ENCODE data around the gene SPATA24. TPM values are rescaled to one million over a fixed set of nuclear protein-coding genes. Genes with fewer than 3 reads are reported as not detected.

The SPATA24 gene
- total RNA-seq, 1 experiment from 2014 or later, result 9.8 TPM

DNA sequence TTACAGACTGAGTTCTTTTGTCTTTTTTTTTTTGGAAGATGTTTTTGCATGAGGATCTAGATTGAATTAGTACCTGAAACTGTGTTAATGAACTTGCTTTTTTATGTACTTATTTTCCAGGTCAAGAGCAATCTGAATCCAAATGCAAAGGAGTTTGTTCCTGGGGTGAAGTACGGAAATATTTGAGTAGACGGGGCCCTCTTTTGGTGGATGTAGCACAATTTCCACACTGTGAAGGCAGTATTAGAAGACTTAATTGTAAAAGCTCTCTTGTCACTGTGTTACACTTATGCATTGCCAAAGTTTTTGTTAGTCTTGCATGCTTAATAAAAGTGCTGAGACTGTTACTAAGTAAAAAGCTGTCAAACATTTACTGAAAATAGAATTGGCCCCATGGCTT is 35.3 kb downstream of the SPATA24 start:
- no peak overlapping the region for H3K27ac Mint-ChIP-seq (ENCODE audit: low read depth, unreplicated experiment)
- BruUV-seq (replicated peaks), result no TSS peak
- TF ChIP-seq, protein P1, sequence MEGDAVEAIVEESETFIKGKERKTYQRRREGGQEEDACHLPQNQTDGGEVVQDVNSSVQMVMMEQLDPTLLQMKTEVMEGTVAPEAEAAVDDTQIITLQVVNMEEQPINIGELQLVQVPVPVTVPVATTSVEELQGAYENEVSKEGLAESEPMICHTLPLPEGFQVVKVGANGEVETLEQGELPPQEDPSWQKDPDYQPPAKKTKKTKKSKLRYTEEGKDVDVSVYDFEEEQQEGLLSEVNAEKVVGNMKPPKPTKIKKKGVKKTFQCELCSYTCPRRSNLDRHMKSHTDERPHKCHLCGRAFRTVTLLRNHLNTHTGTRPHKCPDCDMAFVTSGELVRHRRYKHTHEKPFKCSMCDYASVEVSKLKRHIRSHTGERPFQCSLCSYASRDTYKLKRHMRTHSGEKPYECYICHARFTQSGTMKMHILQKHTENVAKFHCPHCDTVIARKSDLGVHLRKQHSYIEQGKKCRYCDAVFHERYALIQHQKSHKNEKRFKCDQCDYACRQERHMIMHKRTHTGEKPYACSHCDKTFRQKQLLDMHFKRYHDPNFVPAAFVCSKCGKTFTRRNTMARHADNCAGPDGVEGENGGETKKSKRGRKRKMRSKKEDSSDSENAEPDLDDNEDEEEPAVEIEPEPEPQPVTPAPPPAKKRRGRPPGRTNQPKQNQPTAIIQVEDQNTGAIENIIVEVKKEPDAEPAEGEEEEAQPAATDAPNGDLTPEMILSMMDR (IDR thresholded peaks at IDR 0.05; ENCODE audit: unreplicated experiment), result no peak

DNA sequence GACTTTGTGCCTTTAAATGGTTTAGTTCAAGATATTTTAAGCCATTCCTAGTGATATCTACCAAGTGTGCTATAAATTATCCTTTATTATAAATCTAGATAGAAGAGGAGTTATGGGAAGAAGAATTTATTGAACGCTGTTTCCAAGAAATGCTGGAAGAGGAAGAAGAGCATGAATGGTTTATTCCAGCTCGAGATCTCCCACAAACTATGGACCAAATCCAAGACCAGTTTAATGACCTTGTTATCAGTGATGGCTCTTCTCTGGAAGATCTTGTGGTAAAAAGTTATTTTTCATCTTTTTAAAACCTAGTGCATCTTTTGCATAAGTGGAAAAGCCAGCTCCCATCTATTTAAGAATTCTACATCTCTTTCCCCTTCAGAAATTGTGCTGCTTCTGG is 39.4 kb downstream of the SPATA24 start:
- ChIA-PET CTCF (no interaction called here), POLR2A (interaction anchor here (0.7 to 1.3 kb wide), 2 partner anchors 9 to 19 kb away, joined by 3 to 5 read pairs; no protein-coding TSS in a partner anchor)
- Mint-ChIP-seq H3K27me3 (ENCODE audit: insufficient read depth, unreplicated experiment) (no peaks in the 10 kb centered on the region), H3K4me3 (ENCODE audit: unreplicated experiment) (no peak overlapping the region), H3K4me1 (ENCODE audit: insufficient read depth, unreplicated experiment) (peaks cover 6% of the 10 kb centered on the region), H3K9me3 (ENCODE audit: unreplicated experiment) (no peaks in the 10 kb centered on the region), H3K36me3 (ENCODE audit: insufficient read depth, unreplicated experiment) (peaks cover 86% of the 10 kb centered on the region), H3K27ac (ENCODE audit: low read depth, unreplicated experiment) (no peak overlapping the region)
- no peak for DNase-seq (ENCODE audit: unreplicated experiment)
- no TSS peak for BruUV-seq (replicated peaks)
- TF ChIP-seq, protein P1 (IDR thresholded peaks at IDR 0.05; ENCODE audit: unreplicated experiment), result no peak
- intact Hi-C loops (cut with micrococcal nuclease), result no loop called here

More for the DNA sequence above, 35.3 kb downstream of the SPATA24 start:
- no peaks in the 10 kb centered on the region for H3K9me3 Mint-ChIP-seq (ENCODE audit: unreplicated experiment)
- CTCF ChIA-PET, result interaction anchor here (0.6 to 1.7 kb wide), 5 partner anchors 12 to 54 kb away, joined by 3 read pairs; no protein-coding TSS in a partner anchor
- intact Hi-C loops (cut with micrococcal nuclease), result no loop called here
- H3K36me3 Mint-ChIP-seq (ENCODE audit: insufficient read depth, unreplicated experiment), result peaks cover 92% of the 10 kb centered on the region
- peaks cover 5% of the 10 kb centered on the region for H3K4me1 Mint-ChIP-seq (ENCODE audit: insufficient read depth, unreplicated experiment)
- POLR2A ChIA-PET, result interaction anchor here (0.5 to 1.0 kb wide), 5 partner anchors 9 to 79 kb away, joined by 3 to 4 read pairs (median 3); partner anchors contain the start of gene PAIP2
- no peaks in the 10 kb centered on the region for H3K27me3 Mint-ChIP-seq (ENCODE audit: insufficient read depth, unreplicated experiment)
- no peak for DNase-seq (ENCODE audit: unreplicated experiment)
- no peak overlapping the region for H3K4me3 Mint-ChIP-seq (ENCODE audit: unreplicated experiment)

DNA sequence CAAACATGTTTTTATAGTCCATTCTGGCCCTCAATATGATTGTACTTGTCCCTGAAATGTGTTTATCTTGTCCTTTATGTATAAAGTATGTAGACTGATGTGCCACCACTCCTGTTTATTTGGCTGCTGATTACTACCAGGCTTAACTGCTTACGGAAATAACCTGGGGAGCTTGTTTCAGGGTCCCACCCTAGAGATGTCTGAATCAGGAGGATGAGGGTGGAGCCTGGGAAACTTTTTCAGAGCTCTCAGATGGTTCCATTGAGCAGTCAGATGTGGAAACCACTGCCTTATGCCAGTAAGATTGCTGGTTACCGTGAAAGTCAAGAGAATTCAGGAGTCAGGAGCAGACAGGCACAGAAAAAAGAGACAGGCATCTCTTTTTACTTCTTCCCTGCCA is 40.0 kb downstream of the SPATA24 start:
- no peak overlapping the region for H3K27ac Mint-ChIP-seq (ENCODE audit: low read depth, unreplicated experiment)

DNA sequence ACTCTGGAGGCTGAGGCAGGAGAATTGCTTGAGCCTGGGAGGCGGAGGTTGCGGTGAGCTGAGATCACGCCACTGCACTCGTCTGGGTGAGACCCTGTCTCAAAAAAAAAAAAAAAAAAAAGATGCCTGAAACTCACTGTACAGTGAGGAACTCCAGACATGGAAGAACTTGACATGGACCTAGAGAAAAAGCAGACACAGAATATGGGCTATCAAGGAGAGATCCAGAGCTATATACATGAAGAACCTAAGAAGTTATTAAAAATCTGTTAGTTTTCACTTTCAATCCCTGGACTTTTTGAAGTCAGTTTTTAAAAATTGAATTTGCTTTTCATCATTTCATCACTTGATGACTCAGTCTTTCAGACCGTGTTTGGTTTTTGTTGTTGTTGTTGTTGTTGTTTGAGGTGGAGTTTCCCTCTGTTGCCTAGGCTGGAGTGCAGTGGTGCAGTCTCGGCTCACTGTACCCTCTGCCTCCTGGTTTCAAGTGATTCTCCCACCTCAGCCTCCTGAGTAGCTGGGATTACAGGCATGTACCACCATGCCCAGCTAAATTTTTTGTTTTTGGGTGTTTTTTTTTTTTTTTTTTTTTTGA is 42.0 kb downstream of the SPATA24 start:
- intact Hi-C loops (cut with micrococcal nuclease), result no loop called here
- POLR2A ChIA-PET, result interaction anchor here (0.9 to 1.5 kb wide), 2 partner anchors 12 to 20 kb away, joined by 3 to 11 read pairs; partner anchors contain the start of gene PAIP2
- DNase-seq (ENCODE audit: unreplicated experiment), result no peak
- peaks cover 83% of the 10 kb centered on the region for H3K36me3 Mint-ChIP-seq (ENCODE audit: insufficient read depth, unreplicated experiment)
- CTCF ChIA-PET, result interaction anchor here (0.9 kb wide), 1 partner anchor 10 kb away, joined by 4 read pairs; no protein-coding TSS in a partner anchor
- TF ChIP-seq, protein P1 (IDR thresholded peaks at IDR 0.05; ENCODE audit: unreplicated experiment), result no peak
- no peak overlapping the region for H3K27ac Mint-ChIP-seq (ENCODE audit: low read depth, unreplicated experiment)
- no peaks in the 10 kb centered on the region for H3K27me3 Mint-ChIP-seq (ENCODE audit: insufficient read depth, unreplicated experiment)
- no peaks in the 10 kb centered on the region for H3K9me3 Mint-ChIP-seq (ENCODE audit: unreplicated experiment)
- no TSS peak for BruUV-seq (replicated peaks)
- peaks cover 15% of the 10 kb centered on the region for H3K4me1 Mint-ChIP-seq (ENCODE audit: insufficient read depth, unreplicated experiment)
- no peak overlapping the region for H3K4me3 Mint-ChIP-seq (ENCODE audit: unreplicated experiment)

More for the DNA sequence above, 40.0 kb downstream of the SPATA24 start:
- ChIA-PET POLR2A (interaction anchor here (0.7 to 1.3 kb wide), 2 partner anchors 10 to 18 kb away, joined by 3 to 5 read pairs; no protein-coding TSS in a partner anchor), CTCF (no interaction called here)
- H3K36me3 Mint-ChIP-seq (ENCODE audit: insufficient read depth, unreplicated experiment), result peaks cover 86% of the 10 kb centered on the region
- TF ChIP-seq, protein P1 (IDR thresholded peaks at IDR 0.05; ENCODE audit: unreplicated experiment), result no peak
- DNase-seq (ENCODE audit: unreplicated experiment), result no peak
- no peaks in the 10 kb centered on the region for H3K27me3 Mint-ChIP-seq (ENCODE audit: insufficient read depth, unreplicated experiment)
- intact Hi-C loops (cut with micrococcal nuclease), result no loop called here
- peaks cover 7% of the 10 kb centered on the region for H3K4me1 Mint-ChIP-seq (ENCODE audit: insufficient read depth, unreplicated experiment)
- no peaks in the 10 kb centered on the region for H3K9me3 Mint-ChIP-seq (ENCODE audit: unreplicated experiment)
- no TSS peak for BruUV-seq (replicated peaks)
- H3K4me3 Mint-ChIP-seq (ENCODE audit: unreplicated experiment), result no peak overlapping the region

Data from MCF 10A (cell line).